Measurements from ENCODE around the gene SRSF11. TPM values are rescaled to one million over a fixed set of nuclear protein-coding genes. Genes with fewer than 3 reads are reported as not detected.

Gene SRSF11
- total and polyA plus RNA-seq, 9 donors = 113 to 195 (median 150) TPM

DNA sequence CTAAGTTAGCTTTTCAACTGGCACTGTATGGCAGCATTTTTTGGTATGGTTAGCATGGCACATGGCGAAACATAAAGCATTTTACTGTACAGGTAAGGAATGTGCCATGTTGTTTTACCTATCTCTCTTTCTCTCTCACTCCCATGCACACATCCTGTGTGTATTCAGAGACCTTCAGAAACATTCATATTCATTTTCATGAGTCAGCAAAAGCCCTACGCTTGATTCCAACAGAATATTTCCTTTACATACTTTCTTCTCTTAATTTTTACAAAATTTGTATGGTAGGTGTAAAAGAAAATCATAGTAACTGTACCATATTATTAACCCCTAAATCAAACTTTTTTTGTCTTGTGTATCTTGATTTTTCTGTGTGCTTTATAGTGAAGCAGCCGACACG lies 10.3 kb downstream of the SRSF11 start:
- Histone ChIP-seq H3K27ac (no peak overlapping the region), H3K9me3 (no peaks in the 10 kb centered on the region), H3K27me3 (no peaks in the 10 kb centered on the region), H3K4me3 (no peak overlapping the region), H3K4me1 (ENCODE audit: insufficient read depth) (peaks cover 3% of the 10 kb centered on the region), H3K36me3 (no peaks in the 10 kb centered on the region)
- no peak for DNase-seq
- TF ChIP-seq EP300 (IDR thresholded peaks at IDR 0.05) = no peak
- no peak for TF ChIP-seq POLR2A (IDR thresholded peaks at IDR 0.05)
- TF ChIP-seq, protein P1, sequence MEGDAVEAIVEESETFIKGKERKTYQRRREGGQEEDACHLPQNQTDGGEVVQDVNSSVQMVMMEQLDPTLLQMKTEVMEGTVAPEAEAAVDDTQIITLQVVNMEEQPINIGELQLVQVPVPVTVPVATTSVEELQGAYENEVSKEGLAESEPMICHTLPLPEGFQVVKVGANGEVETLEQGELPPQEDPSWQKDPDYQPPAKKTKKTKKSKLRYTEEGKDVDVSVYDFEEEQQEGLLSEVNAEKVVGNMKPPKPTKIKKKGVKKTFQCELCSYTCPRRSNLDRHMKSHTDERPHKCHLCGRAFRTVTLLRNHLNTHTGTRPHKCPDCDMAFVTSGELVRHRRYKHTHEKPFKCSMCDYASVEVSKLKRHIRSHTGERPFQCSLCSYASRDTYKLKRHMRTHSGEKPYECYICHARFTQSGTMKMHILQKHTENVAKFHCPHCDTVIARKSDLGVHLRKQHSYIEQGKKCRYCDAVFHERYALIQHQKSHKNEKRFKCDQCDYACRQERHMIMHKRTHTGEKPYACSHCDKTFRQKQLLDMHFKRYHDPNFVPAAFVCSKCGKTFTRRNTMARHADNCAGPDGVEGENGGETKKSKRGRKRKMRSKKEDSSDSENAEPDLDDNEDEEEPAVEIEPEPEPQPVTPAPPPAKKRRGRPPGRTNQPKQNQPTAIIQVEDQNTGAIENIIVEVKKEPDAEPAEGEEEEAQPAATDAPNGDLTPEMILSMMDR (IDR thresholded peaks at IDR 0.05) = no peak
- WGBS, 3 donors = 95 to 98% (median 96%) methylated on average over 4 of the region's 4 CpGs
- intact Hi-C loops (cut with DNase I) = no loop called here

DNA sequence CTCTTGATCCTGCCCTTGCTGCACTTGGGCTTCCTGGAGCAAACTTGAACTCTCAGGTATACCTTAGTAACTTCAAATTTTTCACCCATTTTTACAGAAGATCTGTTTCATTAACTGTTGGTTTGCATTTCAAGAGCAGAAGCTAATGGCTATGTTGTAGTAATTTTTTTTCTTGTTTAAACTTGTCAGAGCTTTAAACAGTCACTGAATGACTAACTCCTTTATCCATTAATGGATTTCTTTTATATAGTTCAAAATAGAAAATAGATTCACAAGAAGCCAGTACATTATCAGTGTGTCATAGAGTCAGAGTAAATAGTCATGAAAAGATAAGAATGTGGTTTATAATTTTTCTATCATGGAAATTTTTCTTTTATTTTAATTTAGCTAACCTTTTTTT lies 13.6 kb downstream of the SRSF11 start:
- intact Hi-C loops (cut with DNase I) = no loop called here
- Histone ChIP-seq H3K27ac (no peak overlapping the region), H3K36me3 (no peaks in the 10 kb centered on the region), H3K9me3 (no peaks in the 10 kb centered on the region), H3K4me3 (no peak overlapping the region), H3K27me3 (no peaks in the 10 kb centered on the region), H3K4me1 (ENCODE audit: insufficient read depth) (no peaks in the 10 kb centered on the region)
- TF ChIP-seq EP300 (IDR thresholded peaks at IDR 0.05) (no peak), POLR2A (IDR thresholded peaks at IDR 0.05) (no peak)
- TF ChIP-seq, protein P1 (IDR thresholded peaks at IDR 0.05) = no peak
- DNase-seq = no peak

DNA sequence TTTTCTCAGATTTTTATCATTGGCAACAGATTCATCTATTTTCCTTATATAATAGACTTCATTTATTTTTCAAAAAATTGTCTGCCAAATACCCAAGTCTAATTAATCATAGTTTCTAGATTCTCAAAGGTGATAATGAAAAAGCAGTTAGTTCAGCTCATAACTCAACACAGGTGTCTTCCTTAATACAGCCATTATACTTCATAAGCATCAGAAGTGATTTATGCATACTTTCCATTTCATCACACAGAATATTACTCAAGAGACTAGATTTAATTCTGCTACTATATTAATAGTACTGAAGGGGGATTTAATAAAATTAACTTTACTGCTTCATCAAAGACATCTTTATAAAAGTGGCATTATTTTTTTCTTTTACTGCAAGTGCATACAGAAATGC lies 18.8 kb downstream of the SRSF11 start:
- intact Hi-C loops (cut with DNase I) = no loop called here
- H3K36me3 ChIP-seq = no peaks in the 10 kb centered on the region
- H3K27me3 ChIP-seq = no peaks in the 10 kb centered on the region

DNA sequence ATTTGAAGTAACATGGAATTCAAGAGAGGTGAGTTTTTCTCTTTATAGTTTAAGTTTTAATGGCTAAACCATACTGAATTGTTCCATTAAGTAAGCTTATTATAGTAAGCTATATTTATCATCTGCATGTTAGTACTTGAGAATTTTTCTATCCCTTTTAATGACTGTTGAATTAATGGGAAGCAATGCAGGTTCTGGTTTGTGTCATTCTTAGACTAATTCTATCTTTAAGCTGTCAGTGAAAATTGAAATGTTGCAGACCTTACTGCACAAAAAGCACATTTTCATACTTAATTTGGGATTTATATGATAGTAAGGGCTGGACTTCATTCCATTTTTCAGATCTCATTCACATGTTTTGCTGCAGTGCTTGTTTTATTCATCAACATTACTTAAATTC lies 25.9 kb downstream of the SRSF11 start:
- Histone ChIP-seq H3K27ac (no peak overlapping the region), H3K4me3 (no peak overlapping the region), H3K4me1 (ENCODE audit: insufficient read depth) (no peaks in the 10 kb centered on the region), H3K9me3 (no peaks in the 10 kb centered on the region), H3K36me3 (no peaks in the 10 kb centered on the region), H3K27me3 (no peaks in the 10 kb centered on the region)
- intact Hi-C loops (cut with DNase I) = no loop called here
- TF ChIP-seq EP300 (IDR thresholded peaks at IDR 0.05) = no peak
- DNase-seq = no peak

More for the DNA sequence above, 18.8 kb downstream of the SRSF11 start:
- H3K27ac ChIP-seq = no peak overlapping the region
- H3K4me3 ChIP-seq = no peak overlapping the region
- TF ChIP-seq, protein P1 (IDR thresholded peaks at IDR 0.05) = no peak
- TF ChIP-seq POLR2A (IDR thresholded peaks at IDR 0.05) = no peak
- TF ChIP-seq EP300 (IDR thresholded peaks at IDR 0.05) = no peak
- H3K4me1 ChIP-seq (ENCODE audit: insufficient read depth) = no peaks in the 10 kb centered on the region
- no peaks in the 10 kb centered on the region for H3K9me3 ChIP-seq
- no peak for DNase-seq

DNA sequence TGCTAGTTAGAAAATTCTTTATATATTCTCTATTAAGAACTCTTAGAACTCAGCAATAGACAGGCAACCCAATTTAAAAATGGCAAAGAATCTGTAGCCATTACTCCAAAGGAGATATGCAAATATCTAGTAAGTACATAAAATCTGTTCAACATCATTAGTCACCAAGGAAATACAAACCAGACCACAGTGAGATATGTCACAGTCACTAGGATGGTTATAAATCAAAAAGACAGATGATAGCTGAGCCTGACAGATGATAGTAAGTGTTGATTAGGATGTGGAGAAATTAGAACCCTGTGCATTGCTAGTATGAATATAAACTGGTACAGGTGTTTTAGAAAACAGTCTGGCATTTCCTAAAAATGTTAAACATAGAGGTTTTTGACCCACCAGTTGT lies 26.6 kb downstream of the SRSF11 start:
- Histone ChIP-seq H3K27me3 (no peaks in the 10 kb centered on the region), H3K27ac (no peak overlapping the region), H3K4me3 (no peak overlapping the region), H3K4me1 (ENCODE audit: insufficient read depth) (no peaks in the 10 kb centered on the region), H3K36me3 (no peaks in the 10 kb centered on the region), H3K9me3 (no peaks in the 10 kb centered on the region)
- no peak for DNase-seq
- TF ChIP-seq POLR2A (IDR thresholded peaks at IDR 0.05) (no peak), EP300 (IDR thresholded peaks at IDR 0.05) (no peak)
- TF ChIP-seq, protein P1 (IDR thresholded peaks at IDR 0.05) = no peak
- intact Hi-C loops (cut with DNase I) = no loop called here
